Spleen (tissue), 7 donors: ENCODE results near the gene GALNT5.

Experiments used
- CTCF ChIP-seq, 11 experiments: fragments of 200-600 bp in 7 of 11; fragments of 450-650 bp in 4 of 11; sonication (generic) in 4 of 11; IDR thresholded peaks in 8 of 11; conservative IDR thresholded peaks in 3 of 11; 1 replicate in 7 of 11; 2 replicates in 4 of 11; pipeline versions ENCODE4 v1.4.0 to v1.8.0; 2016 to 2021; ENCODE audit warnings: antibody characterized with exemption in 11 of 11, inconsistent platforms in 4 of 11, mild to moderate bottlenecking in 1 of 11
- POLR2A ChIP-seq, 3 donors: fragments of 450-650 bp; IDR thresholded peaks; one replicate each; pipeline ENCODE4 v1.5.1; 2017; ENCODE audit warnings: antibody characterized with exemption in 3 of 3, mild to moderate bottlenecking in 1 of 3
- POLR2AphosphoS5 ChIP-seq, 3 donors: sonication (generic); formaldehyde crosslinking; IDR thresholded peaks; one replicate each; pipeline ENCODE4 v1.5.1; 2017; ENCODE audit warnings: antibody characterized with exemption in 3 of 3
- donor health status: DM: no; HTN: no; CAD: no; lungs with moderate emphysema.
- donor health status: DM: no; HTN: no; CAD: no.
- donor health status: DM: no; HTN: no; CAD: no.

- no peak for TF ChIP-seq CTCF (IDR thresholded peaks at IDR 0.05 in 8 of 11, conservative IDR thresholded peaks at IDR 0.05 in 3 of 11)
- no peak for TF ChIP-seq POLR2A (IDR thresholded peaks at IDR 0.05)
- TF ChIP-seq POLR2AphosphoS5 (IDR thresholded peaks at IDR 0.05) = no peak
Measured at GRCh38 chr2:157221394-157221988, 36.0 kb upstream of the GALNT5 start.
